GM18868 (cell line): ENCODE measurements around the gene BCAS4.
"Not testable (repeated sequence)": the region's sequence is repeated elsewhere in the genome, so short reads cannot be mapped to it uniquely, and the experiment has no call there.

ENCODE experiments used
- ATAC-seq: cut with Tn5 transposase; IDR thresholded peaks from one replicate; pipeline ENCODE4 v1.9.1; 2021; ENCODE audit warnings: mild to moderate bottlenecking, moderate library complexity; ENCODE audit not compliant: unreplicated experiment

BCAS4 gene, protein sequence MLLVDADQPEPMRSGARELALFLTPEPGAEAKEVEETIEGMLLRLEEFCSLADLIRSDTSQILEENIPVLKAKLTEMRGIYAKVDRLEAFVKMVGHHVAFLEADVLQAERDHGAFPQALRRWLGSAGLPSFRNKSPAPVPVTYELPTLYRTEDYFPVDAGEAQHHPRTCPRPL

DNA sequence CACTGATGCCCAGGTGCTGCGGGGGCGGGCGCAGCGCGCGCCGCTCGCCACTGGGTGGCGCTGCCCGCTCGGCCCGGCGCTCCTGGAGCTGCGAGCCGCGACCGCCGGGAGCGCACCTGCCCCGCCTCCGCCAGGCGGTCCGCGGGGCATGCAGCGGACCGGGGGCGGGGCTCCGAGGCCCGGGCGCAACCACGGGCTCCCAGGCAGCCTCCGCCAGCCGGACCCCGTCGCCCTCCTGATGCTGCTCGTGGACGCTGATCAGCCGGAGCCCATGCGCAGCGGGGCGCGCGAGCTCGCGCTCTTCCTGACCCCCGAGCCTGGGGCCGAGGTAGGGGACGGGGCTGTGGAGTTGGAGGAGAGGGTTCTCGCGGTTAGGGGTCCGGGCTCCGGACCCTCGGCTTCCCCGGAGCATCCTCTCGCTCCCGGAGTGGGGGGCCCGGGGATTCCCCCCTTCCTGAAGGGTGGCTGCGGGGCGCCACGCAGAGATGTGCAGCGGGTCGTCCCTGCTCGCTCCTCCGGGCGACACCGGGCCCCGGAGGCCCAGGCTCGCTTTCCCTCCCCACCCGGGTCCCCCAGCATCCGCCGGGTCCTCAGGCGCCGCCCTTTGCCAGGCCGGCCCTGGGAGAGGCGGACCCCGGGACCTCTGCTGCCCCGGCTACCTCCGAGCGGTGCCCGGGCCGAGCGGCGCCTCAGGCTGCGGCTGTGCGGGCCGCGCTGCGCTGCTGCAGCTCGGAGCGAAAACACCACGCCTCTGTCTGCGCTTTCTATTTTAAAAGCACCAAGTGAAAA is at the start of gene BCAS4:
Gene BCAS4, plus strand, starts transcription at position 216 of the 789 bp plus-strand sequence. Its CDS starts 23 bp downstream, at position 239.
- ATAC-seq = peak; percentile 61

DNA sequence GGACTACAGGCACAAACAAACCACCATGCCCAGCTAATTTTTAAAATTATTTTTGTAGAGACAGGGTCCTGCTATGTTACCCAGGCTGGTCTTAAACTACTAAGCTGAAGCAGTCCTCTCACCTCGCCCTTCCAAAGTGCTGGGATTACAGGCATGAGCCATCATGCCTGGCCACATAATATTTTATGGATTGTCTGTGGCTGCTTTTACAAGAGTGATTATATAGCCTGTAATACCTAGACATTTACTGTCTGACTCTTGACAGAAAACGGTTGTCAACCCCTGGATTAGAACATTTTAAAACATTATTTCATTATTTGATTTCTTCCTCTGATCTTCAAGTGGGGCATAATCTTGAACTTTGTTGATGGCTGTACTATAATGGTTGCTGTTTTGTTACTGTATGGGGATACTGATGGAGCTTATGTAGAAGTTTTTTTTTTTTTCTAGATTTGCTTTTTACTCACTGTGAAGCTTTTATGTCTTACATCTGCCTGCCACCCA is 49.2 kb upstream of the BCAS4 start:
- ATAC-seq = no peak

DNA sequence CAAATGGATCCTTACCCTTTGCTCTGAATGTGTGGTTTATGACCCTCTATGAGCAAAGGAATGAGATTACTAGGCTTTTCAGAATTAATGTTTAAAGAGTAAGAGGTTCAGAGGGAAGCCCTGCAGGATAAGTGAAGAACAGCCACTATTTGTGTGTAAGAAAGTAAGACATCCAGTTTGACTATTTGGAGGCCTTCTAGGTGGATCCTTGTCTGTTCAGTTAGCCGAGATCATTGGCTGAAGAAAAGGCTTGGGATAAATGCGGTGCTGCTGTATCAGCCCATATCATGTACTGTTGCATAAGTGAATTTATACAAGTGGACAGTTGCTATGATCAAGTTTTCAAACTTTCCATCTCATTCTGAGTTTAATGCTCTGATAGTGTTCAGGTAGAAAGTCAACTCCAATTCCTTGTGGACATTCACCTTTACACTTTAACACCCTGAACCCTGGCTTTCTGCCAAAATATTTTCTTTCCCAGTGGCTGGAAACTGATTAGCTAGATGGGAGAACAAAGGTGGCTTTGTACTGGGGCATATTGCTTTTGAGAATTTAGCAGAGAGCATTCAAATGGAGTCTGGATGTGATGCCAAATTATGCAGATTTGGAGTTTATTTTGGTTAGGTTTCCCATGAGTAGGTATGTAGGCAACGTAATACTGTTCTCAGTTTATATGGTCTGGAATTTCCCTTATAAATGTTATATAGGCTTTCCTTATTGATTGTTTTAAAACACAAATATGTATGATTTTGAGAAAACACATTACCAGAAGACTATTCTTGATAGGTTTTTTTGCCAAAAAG is 48.5 kb upstream of the BCAS4 start:
- no peak for ATAC-seq

DNA sequence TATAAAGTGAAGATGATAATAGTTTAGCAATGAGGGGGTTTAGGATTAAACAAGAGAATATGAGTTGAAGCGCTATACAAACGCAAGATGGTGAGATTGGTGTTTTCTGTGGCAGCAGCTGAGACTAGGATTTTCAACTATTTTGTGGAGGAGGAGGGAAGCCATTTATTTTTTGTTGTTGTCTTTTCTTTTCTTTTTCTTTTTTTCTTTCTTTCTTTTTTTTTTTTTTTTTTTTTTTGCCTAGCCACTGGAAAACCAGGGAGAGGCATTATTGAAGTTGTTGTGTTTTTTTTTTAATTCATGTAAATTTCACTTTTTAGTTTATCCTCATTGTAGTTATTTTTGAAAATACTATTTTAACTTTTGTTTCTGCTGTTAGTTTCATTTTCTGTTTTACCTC is 47.6 kb upstream of the BCAS4 start:
- no peak for ATAC-seq

DNA sequence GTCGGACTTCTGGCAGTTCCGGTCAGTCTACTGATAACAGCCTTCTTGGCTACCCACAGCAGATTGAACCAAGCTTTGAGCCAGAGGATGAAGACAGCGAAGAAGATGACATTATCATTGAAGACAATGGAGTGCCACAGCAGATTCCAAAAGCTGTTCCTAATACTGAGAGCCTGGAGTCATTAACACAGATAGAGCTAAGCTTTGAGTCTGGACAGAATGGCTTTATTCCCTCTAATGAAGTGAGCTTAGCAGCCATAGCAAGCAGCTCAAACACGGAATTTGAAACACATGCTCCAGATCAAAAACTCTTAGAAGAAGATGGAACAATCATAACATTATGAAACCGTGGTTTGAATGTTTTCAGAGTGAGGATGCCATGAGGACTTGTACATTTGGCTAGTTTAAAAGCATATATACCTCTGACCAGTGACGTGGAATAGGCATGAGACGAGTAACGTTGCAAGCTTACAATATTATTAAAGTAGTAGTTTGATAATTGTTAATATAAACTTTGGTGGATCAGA is 44.7 kb upstream of the BCAS4 start:
- no peak for ATAC-seq

DNA sequence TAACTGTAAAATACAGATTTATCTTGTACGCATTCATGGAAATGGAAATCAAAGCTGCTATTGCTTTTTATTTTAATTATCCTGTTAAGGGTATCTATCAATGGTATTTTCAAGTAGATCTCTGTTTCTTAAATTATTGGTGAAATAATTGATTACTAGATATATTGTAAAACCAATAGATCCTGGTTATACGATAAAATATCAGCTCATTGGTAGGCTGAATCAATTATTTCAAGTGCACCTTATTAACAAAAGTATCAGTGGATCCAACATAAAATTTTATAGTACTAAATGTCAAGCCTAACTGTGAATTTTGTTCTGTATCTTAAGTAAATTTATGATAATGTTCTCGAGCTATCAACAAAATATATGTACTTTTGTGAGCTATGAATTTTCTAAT is 41.7 kb upstream of the BCAS4 start:
- ATAC-seq = no peak

DNA sequence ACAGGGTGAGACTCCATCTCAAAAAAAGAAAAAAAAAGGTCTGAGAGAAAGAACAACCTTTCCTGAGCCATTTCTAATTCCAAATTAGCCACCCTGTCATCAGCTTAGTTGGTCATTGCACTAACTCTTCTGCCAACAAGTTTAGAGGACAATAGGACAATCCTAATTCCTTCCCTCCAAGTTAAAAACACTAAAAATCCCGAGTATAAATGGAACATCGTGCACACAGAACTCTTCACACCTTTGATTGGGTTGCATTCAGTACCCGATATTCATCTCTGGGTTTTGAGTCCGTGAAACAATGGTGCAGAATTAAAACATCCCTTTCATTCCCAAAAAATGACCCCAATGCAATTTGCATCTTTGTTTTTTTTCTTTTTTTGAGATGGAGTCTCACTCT is 40.4 kb upstream of the BCAS4 start:
- ATAC-seq = no peak

DNA sequence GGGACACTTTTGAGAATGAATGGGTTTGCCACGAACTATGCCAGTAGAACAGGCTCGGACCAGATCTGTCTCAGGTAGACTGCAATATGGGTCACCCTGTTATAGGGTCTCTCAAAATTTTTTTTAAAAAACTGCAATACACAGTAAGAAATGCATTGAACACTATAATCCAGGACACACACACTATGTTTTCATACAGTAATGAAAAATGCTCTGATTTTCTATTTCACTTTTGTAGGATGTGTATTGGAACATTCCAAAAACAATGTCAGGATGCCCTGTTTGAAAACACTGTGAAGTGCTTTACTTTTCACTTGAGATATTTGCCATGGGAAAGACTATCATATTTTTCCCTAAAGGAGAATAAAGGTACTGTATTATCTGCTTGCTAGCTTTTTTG is 38.4 kb upstream of the BCAS4 start:
- no peak for ATAC-seq

DNA sequence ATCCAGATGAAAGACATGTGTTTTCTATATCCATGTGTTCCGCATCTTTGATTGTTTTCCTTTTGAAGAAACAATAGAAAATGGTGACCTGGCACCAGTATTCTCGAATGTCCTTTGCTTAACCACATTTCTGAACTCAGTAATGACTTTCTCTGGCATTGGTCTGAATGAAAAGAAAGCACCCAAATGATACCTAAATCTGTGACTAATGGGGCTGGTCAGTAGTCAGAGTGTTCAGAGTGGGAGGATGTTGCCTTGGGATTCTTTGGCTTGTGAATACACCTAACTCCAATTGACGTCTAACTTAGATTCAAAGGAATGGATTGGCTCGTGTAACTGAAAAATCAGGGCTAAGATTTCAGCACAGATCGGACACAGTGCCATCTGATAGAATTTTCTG is 36.4 kb upstream of the BCAS4 start:
- no peak for ATAC-seq

DNA sequence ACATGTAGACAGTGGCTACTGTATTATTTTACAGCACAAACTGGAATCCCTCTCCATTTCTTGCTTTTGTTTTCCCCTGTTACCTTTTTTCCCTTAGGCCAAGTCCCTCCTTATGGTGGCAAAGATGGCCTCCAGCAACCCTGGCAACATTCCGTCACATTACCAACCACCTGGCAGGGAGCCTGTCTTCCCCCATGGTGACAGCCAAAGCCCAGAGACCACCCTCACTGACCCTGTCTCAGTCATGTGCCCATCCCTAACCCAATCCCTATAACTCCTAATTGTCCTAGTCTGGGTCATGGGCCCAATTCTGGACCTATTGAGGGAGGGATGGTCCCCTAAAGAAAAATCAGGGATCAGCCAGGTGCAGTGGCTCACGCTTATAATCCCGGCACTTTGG is 35.9 kb upstream of the BCAS4 start:
- ATAC-seq = no peak

DNA sequence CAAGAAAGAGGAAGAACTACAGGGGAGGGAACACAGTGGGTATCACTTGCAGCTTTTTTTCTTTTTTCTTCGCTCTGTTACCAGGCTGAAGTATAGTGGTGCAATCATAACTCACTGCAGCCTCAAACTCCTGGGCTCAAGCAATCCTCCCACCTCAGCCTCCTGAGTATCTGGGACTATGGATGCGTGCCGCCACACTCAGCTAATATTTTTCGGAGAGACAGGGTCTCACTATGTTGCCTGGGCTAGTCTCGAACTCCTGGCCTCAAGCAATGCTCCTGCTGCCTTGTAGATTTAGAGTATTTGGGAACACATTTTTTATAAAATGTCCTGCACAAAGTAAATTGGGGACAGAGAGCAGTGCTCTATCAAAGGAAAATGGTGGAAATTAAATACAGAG is 35.2 kb upstream of the BCAS4 start:
- ATAC-seq = no peak

DNA sequence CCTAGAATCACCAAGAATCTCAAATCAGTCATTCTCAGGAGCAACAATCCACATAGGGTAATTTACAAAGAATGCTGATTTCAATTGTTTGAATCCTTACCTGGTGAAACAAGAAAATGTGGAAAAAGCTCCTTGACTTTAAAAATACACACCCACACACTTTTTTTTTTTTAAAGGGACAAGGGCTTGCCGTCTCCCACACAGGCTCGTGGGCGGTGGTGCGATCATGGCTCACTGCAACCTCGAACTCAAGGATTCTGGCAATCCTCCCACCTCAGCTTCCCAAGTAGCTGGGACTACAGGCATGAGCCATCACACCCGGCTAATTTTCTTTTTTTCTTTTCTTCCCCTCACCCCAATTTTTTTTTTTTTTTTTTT is 32.8 kb upstream of the BCAS4 start:
- ATAC-seq = no peak

DNA sequence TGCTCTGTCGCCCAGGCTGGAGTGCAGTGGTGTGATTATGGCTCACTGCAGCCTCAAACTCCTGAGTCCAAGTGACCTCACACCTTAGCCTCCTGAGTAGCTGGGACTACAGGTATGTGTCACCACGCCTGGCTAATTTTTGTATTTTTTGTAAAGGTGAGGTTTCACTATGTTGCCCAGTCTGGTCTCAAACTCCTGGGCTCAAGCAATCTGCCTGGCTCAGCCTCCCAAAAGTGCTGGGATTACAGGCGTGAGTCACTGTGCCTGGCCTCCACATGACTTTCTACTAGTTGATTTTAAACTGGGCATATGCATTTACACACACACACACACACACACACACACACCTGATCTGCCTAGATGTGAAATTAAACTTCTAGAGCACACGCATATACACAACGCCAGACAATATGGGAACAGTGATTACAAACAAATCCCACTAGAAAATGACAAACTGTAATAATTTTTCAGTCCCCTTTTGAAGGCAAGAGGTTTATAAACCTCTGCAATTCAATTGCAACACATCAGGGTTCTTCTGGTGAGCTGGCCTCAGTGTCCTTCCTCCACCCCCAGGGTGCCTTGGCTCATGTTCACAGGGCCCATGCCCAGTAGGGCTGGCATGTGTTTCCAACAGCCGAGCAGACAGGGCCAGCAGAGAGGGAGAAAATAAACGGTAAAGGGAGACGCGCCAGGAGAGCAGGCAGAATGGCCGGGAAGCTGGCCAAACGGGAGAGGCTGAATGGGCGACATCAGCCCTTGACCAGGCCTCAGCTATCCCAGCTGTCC is 32.2 kb upstream of the BCAS4 start:
- ATAC-seq = no peak

DNA sequence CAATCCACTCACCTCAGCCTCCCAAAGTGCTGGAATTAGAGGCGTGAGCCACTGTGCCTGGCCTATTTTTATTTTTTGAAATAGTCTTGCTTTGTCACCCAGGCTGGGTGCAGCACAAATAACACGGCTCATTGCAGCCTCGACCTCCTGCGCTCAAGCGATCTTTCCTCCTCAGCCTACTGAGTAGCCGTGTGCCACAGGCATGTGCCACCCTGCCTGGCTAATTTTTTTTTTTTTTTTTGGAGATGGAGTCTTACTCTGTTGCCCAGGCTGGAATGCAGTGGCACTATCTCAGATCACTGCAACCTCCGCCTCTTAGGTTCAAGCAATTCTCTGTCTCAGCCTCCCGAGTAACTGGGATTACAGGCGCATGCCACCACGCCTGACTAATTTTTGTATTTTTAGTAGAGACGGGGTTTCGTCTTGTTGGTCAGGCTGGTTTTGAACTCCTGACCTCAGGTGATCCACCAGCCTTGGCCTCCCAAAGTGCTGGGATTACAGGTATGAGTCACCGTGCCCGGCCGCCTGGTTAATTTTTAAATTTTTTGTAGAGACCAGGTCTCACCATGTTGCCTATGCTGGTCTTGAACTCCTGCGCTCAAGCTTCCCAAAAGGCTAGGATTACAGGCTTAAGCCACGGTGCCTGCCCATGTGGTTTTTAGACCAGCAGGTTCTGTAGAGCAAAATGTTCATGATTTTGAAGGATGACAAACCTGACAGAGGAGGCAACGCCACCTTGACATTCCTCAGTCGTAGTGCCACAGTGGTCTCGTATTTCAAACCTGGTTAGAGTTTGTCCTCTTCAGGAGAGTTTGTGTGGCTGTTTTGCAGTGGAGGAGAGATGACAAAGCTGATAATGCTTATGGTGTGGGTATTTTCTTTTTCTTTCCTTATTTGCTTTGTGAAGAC is 31.1 kb upstream of the BCAS4 start:
- ATAC-seq = not testable (repeated sequence)

DNA sequence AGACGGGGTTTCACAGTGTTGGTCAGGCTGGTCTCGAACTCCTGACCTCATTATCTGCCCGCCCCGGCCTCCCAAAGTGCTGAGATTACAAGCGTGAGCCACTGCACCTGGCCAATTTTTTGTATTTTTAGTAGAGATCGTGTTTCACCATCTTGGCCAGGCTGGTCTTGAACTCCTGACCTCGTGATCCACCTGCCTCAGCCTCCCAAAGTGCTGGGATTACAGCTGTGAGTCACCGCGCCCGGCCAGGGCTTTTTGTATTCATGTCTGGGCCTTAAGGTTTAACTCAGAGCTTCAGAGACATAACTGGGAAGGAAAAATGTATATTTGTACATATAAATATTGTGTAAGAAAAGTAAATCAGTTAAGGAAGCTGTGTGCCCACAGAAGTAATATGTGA is 29.6 kb upstream of the BCAS4 start:
- ATAC-seq = not testable (repeated sequence)

DNA sequence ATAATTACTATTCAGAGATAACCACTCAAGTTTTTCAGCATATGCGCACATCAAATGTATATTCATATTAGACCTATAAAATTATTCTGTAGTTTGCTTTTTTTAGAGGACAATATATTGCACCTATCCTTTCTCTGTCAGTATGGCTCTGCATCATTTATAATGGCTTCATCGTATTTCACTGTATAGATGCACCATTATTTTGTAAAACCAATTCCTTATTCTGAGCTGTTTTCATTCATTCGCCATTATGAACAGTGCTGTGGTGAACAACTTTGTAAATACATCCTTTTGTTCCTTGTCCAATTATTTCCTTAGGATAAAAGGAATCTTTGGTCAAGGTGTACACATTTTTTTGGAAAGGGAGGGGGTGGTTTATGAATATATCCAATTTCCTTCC is 29.2 kb upstream of the BCAS4 start:
- no peak for ATAC-seq

DNA sequence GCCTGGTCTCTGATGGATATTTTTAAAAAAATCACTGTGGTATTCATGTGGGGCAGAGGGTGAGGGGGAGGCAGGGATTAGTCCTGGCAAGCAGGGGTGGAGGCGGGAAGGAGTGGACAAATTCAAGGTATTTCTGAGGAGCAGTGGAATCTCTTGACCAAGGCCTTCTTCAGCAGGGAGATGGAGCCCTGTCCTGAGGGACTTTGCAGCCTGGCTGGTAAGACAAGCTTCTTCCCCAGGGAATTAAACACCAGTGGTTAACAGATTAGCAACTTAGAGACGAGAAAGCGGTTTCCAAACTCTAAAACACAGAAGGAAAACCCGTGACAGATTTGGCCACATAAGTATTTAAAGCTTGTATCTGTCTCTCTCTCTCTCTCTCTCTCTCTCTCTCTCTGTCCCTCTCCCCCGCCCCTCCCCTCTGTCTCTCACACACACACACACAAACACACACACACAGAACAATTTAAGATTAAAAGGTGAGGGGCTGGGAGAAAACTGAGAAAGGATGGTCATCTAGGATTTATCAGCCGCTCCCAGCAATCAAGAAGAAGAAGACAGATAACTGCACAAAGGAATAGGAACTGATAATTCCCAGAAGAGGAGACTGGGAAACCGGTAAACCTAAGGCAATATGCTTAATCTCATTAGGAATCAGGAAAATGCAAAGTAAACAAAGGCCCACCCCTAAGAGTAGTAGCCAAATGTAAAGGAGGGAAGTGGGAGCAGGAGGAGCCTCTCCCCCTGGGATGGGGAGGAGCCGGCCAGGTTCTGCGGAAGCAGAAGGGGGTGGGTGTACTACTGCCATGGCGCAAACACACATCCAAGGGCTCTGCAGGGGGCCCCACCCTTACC is 27.7 kb upstream of the BCAS4 start:
- not testable (repeated sequence) for ATAC-seq

DNA sequence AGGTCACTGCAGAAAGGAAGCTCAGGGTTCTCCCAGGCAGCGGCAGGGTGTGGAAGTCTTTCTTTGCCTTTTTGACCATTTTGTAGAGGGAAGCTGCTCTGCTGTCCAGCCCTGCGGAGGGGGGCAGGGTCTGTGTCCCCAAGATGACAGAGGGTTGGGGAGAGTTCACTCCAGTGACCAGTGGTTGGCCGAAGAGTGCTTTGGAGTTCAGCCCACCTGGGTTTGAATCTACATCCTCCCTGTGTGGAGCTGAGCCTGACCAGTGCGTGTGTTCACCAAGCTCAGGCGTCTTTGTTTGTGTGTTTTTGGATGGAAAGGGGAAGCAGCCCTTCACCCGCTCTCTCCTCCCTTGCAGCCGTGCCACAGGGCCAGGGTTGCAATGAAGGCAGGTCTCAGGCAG is 25.9 kb upstream of the BCAS4 start:
- ATAC-seq = not testable (repeated sequence)
